ENCODE measurements around the gene CPT2. TPM values are rescaled to one million over a fixed set of nuclear protein-coding genes. Genes with fewer than 3 reads are reported as not detected.
A peak's percentile ranks its signal among the peaks of the same experiment; 100 is the strongest.

The CPT2 gene
- total and polyA plus RNA-seq, 2 of the 13 experiments (the other 11 are each of a cell fraction or from before 2014, with no cell fraction given) = 12.6 to 14.6 TPM

DNA sequence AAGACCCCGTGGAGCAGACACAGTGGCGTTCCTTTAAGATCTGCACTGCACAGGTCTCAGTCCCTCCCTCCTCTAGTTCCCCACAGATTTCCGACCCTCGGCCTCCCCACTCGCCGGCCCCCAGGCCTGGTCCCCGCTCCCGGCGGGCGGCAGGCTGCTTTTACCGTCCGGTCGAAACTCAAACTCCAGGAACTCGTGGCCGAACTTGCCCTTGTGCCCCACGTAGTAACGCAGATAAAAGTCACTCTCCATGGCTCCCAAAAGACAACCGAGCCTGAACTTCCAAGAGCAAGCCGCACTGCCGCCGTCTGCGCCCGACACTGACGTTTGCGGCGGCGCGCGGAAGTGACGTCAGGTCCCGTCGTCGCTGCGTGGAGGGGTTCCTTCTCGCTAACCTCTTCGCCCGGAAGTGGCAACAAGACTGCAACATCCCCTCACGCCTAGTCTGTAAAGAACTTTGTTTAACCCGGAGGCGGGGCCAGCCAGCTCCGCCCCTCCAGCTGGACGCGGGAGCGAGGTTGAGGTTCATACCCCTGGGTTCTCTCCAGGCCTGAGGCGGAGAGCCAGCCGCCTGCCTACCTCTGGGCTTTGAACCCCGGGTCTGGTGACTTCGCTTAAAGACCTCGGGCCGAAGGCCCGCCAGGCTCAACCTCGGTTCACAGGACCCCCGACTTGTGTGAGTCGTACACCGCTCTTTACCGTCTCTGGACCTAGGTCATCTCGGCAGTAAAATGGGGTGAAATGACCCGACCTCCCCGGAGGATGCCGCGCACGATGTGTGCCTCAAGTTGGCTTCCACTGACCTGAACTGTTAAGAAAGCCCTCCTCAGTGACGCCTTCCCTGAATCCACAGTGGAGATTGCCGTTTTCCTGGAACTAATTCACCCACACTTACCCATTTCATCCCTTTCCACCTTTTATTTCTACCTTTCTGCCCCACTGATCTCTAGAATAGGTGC is 41.9 kb downstream of the CPT2 start, which contains the start of gene MAGOH (continued):
- TF ChIP-seq, protein P1, sequence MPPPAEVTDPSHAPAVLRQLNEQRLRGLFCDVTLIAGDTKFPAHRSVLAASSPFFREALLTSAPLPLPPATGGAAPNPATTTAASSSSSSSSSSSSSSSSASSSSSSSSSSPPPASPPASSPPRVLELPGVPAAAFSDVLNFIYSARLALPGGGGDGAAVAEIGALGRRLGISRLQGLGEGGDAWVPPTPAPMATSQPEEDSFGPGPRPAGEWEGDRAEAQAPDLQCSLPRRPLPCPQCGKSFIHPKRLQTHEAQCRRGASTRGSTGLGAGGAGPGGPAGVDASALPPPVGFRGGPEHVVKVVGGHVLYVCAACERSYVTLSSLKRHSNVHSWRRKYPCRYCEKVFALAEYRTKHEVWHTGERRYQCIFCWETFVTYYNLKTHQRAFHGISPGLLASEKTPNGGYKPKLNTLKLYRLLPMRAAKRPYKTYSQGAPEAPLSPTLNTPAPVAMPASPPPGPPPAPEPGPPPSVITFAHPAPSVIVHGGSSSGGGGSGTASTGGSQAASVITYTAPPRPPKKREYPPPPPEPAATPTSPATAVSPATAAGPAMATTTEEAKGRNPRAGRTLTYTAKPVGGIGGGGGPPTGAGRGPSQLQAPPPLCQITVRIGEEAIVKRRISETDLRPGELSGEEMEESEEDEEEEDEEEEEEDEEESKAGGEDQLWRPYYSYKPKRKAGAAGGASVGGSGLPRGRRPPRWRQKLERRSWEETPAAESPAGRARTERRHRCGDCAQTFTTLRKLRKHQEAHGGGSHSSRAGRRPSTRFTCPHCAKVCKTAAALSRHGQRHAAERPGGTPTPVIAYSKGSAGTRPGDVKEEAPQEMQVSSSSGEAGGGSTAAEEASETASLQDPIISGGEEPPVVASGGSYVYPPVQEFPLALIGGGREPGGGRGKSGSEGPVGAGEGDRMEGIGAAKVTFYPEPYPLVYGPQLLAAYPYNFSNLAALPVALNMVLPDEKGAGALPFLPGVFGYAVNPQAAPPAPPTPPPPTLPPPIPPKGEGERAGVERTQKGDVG (CRISPR knock-in tag; IDR thresholded peaks at IDR 0.05; ENCODE audit: borderline replicate concordance) = peak; percentile 32; the same call in 1 of the 2 replicates
- TF ChIP-seq, protein P2, sequence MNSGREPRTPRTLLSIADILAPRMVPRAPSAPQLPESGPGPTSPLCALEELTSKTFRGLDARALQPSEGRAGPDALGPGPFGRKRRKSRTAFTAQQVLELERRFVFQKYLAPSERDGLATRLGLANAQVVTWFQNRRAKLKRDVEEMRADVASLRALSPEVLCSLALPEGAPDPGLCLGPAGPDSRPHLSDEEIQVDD (CRISPR knock-in tag; IDR thresholded peaks at IDR 0.05; ENCODE audit: borderline replicate concordance) = no peak; the same call in 1 of the 2 replicates
- TF ChIP-seq ZNF234 (CRISPR knock-in tag; conservative IDR thresholded peaks at IDR 0.05) (no peak), ZNF598 (CRISPR knock-in tag; IDR thresholded peaks at IDR 0.05; ENCODE audit: borderline replicate concordance) (0 out of 2 replicates have a peak, but pooled peaks have one; percentile 62), MATR3 (CRISPR knock-in tag; IDR thresholded peaks at IDR 0.05) (no peak), SOX6 (IDR thresholded peaks at IDR 0.05) (no peak), SOX6 (CRISPR knock-in tag; IDR thresholded peaks at IDR 0.05) (peak; percentile 76), KDM2A (CRISPR knock-in tag; IDR thresholded peaks at IDR 0.05; ENCODE audit: borderline replicate concordance, low read depth) (peak; percentile 96), SP5 (CRISPR knock-in tag; IDR thresholded peaks at IDR 0.05; ENCODE audit: borderline replicate concordance, low read depth) (peak; percentile 83; the same call in 1 of the 2 replicates), LCORL (IDR thresholded peaks at IDR 0.05) (no peak), LCORL (CRISPR knock-in tag; IDR thresholded peaks at IDR 0.05) (no peak), ZNF292 (CRISPR knock-in tag; IDR thresholded peaks at IDR 0.05; ENCODE audit: borderline replicate concordance, low read depth) (0 out of 2 replicates have a peak, but pooled peaks have one; percentile 36), HMG20A (CRISPR knock-in tag; IDR thresholded peaks at IDR 0.05; ENCODE audit: borderline replicate concordance) (no peak), EP300 (IDR thresholded peaks at IDR 0.05; ENCODE audit: low read depth in 2 of 2, low read length in 2 of 2) (peak in 1 of 2 experiments; percentile 46; a peak in 1 of 4 replicates), EP300 (CRISPR knock-in tag; IDR thresholded peaks at IDR 0.05; ENCODE audit: borderline replicate concordance) (peak; percentile 45; the same call in 1 of the 2 replicates), ZNF737 (CRISPR knock-in tag; IDR thresholded peaks at IDR 0.05; ENCODE audit: borderline replicate concordance) (no peak), SAFB2 (CRISPR knock-in tag; IDR thresholded peaks at IDR 0.05; ENCODE audit: borderline replicate concordance, low read depth) (peak; percentile 63), SMARCC2 (IDR thresholded peaks at IDR 0.05) (no peak), ZFYVE20 (CRISPR knock-in tag; IDR thresholded peaks at IDR 0.05; ENCODE audit: borderline replicate concordance, low read depth) (no peak), ZNF205 (CRISPR knock-in tag; IDR thresholded peaks at IDR 0.05) (0 out of 2 replicates have a peak, but pooled peaks have one; percentile 41), SIX1 (CRISPR knock-in tag; IDR thresholded peaks at IDR 0.05; ENCODE audit: borderline replicate concordance) (no peak)
- TF ChIP-seq, protein P3, sequence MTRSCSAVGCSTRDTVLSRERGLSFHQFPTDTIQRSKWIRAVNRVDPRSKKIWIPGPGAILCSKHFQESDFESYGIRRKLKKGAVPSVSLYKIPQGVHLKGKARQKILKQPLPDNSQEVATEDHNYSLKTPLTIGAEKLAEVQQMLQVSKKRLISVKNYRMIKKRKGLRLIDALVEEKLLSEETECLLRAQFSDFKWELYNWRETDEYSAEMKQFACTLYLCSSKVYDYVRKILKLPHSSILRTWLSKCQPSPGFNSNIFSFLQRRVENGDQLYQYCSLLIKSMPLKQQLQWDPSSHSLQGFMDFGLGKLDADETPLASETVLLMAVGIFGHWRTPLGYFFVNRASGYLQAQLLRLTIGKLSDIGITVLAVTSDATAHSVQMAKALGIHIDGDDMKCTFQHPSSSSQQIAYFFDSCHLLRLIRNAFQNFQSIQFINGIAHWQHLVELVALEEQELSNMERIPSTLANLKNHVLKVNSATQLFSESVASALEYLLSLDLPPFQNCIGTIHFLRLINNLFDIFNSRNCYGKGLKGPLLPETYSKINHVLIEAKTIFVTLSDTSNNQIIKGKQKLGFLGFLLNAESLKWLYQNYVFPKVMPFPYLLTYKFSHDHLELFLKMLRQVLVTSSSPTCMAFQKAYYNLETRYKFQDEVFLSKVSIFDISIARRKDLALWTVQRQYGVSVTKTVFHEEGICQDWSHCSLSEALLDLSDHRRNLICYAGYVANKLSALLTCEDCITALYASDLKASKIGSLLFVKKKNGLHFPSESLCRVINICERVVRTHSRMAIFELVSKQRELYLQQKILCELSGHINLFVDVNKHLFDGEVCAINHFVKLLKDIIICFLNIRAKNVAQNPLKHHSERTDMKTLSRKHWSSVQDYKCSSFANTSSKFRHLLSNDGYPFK (CRISPR knock-in tag; IDR thresholded peaks at IDR 0.05; ENCODE audit: borderline replicate concordance) = peak; percentile 89; the same call in 1 of the 2 replicates
